Measurements from ENCODE around the gene HOXB3.

HOXB3 gene

GRCh38 chr17:48561884-48562810, 27.9 kb downstream of the HOXB3 start (continued):
- no peak for TF ChIP-seq ZNF639 (tag by site-specific recombination; IDR thresholded peaks at IDR 0.05)
- TF ChIP-seq KLF10 (tag by site-specific recombination; IDR thresholded peaks at IDR 0.05), result peak; percentile 78
- TF ChIP-seq ZSCAN18 (tag by site-specific recombination; IDR thresholded peaks at IDR 0.05), result no peak
- TF ChIP-seq ZNF623 (tag by site-specific recombination; IDR thresholded peaks at IDR 0.05), result no peak
- 0 out of 2 replicates have a peak, but pooled peaks have one; percentile 19 for TF ChIP-seq GFI1B (tag by site-specific recombination; IDR thresholded peaks at IDR 0.05)
- TF ChIP-seq KLF8 (tag by site-specific recombination; IDR thresholded peaks at IDR 0.05), result no peak
- no peak for TF ChIP-seq ZNF37A (tag by site-specific recombination; IDR thresholded peaks at IDR 0.05)
- no peak for TF ChIP-seq SCRT1 (tag by site-specific recombination; IDR thresholded peaks at IDR 0.05; ENCODE audit: borderline replicate concordance)
- TF ChIP-seq ZNF549 (tag by site-specific recombination; IDR thresholded peaks at IDR 0.05), result no peak
- TF ChIP-seq ZNF529 (tag by site-specific recombination; IDR thresholded peaks at IDR 0.05; ENCODE audit: insufficient replicate concordance), result no peak
- no peak for TF ChIP-seq ZNF76 (tag by site-specific recombination; IDR thresholded peaks at IDR 0.05; ENCODE audit: borderline replicate concordance, low read depth)
- peak; percentile 48; the same call in 1 of the 2 replicates for TF ChIP-seq ZNF449 (tag by site-specific recombination; IDR thresholded peaks at IDR 0.05)
- peak; percentile 99 for TF ChIP-seq ZBTB44 (tag by site-specific recombination; IDR thresholded peaks at IDR 0.05)
- TF ChIP-seq ZNF510 (tag by site-specific recombination; IDR thresholded peaks at IDR 0.05; ENCODE audit: insufficient replicate concordance), result no peak
- TF ChIP-seq BCL6B (tag by site-specific recombination; IDR thresholded peaks at IDR 0.05), result peak; percentile 88
- peak; percentile 90 for TF ChIP-seq ZXDB (tag by site-specific recombination; IDR thresholded peaks at IDR 0.05)
- TF ChIP-seq GLIS2 (tag by site-specific recombination; IDR thresholded peaks at IDR 0.05), result peak; percentile 15; the same call in 1 of the 2 replicates
- no peak for TF ChIP-seq ZNF335 (tag by site-specific recombination; conservative IDR thresholded peaks at IDR 0.05)
- TF ChIP-seq ZBTB21 (tag by site-specific recombination; IDR thresholded peaks at IDR 0.05), result no peak
- TF ChIP-seq OSR2 (tag by site-specific recombination; IDR thresholded peaks at IDR 0.05), result peak; percentile 82
- peak; percentile 91 for TF ChIP-seq GLIS1 (tag by site-specific recombination; IDR thresholded peaks at IDR 0.05)
- TF ChIP-seq KLF9 (tag by site-specific recombination; IDR thresholded peaks at IDR 0.05; ENCODE audit: low read depth), result no peak
- no peak for TF ChIP-seq YY2 (tag by site-specific recombination; IDR thresholded peaks at IDR 0.05)
- TF ChIP-seq ZSCAN30 (tag by site-specific recombination; IDR thresholded peaks at IDR 0.05), result peak; percentile 72; the same call in 1 of the 2 replicates
- no peak for TF ChIP-seq ZBTB7A (tag by site-specific recombination; IDR thresholded peaks at IDR 0.05; ENCODE audit: low read depth)
- TF ChIP-seq SP7 (tag by site-specific recombination; IDR thresholded peaks at IDR 0.05), result peak; percentile 96
- no peak for TF ChIP-seq ZNF701 (tag by site-specific recombination; IDR thresholded peaks at IDR 0.05)
- no peak for TF ChIP-seq HOXC10 (CRISPR knock-in tag; IDR thresholded peaks at IDR 0.05)
- no peak for TF ChIP-seq ZNF521 (tag by site-specific recombination; IDR thresholded peaks at IDR 0.05)
- no peak; the same call in none of the 2 replicates for TF ChIP-seq ZFHX2 (tag by site-specific recombination; conservative IDR thresholded peaks at IDR 0.05)
- TF ChIP-seq HOXD13 (CRISPR knock-in tag; IDR thresholded peaks at IDR 0.05; ENCODE audit: borderline replicate concordance), result no peak
- TF ChIP-seq ZNF768 (tag by site-specific recombination; IDR thresholded peaks at IDR 0.05), result no peak
- no peak for TF ChIP-seq ZNF548 (tag by site-specific recombination; IDR thresholded peaks at IDR 0.05)

Measured in HEK293 (cell line).